GM12873 (cell line): ENCODE results near the gene WSB1.

ENCODE experiments used
- CTCF ChIP-seq: IDR thresholded peaks from 2 replicates; pipeline ENCODE4 v1.5.1; 2012; ENCODE audit warnings: low read depth, mild to moderate bottlenecking, moderate library complexity, low read length, control low read depth; ENCODE audit not compliant: insufficient read depth; ENCODE audit errors: missing control alignments

WSB1 gene

GRCh38 chr17:27356091-27356705, 62.3 kb downstream of the WSB1 start:
- no peak for TF ChIP-seq CTCF

GRCh38 chr17:27357236-27357635, 63.3 kb downstream of the WSB1 start:
- no peak for TF ChIP-seq CTCF

- no peak for TF ChIP-seq CTCF
These were observed 66.6 kb downstream of the WSB1 start for GRCh38 chr17:27360507-27360906.

- no peak for TF ChIP-seq CTCF
These were observed 67.8 kb downstream of the WSB1 start for GRCh38 chr17:27361695-27362094.

- no peak for TF ChIP-seq CTCF
These were observed 68.6 kb downstream of the WSB1 start for GRCh38 chr17:27362503-27362902.

- TF ChIP-seq CTCF = no peak
These were observed 69.0 kb downstream of the WSB1 start for GRCh38 chr17:27362909-27363308.

- no peak for TF ChIP-seq CTCF
These were observed 69.4 kb downstream of the WSB1 start for GRCh38 chr17:27363326-27363725.
